ENCODE measurements around the gene MAML1. TPM values are rescaled to one million over a fixed set of nuclear protein-coding genes. Genes with fewer than 3 reads are reported as not detected.

Gene MAML1
- total RNA-seq, 3 donors from 2014 or later (not counting 1 experiment from before 2014, with no cell fraction given), result 28.8 to 45.4 (median 37.6) TPM

GRCh38 chr5:179820483-179821297, 88.1 kb downstream of the MAML1 start, which contains the start of gene SQSTM1:
Gene SQSTM1, plus strand, starts transcription at chr5:179820905. Its CDS starts 32 bp downstream, at chr5:179820937.
- peaks cover 7% of the 10 kb centered on the region for H3K36me3 Mint-ChIP-seq
- Histone ChIP-seq H3K4me1 (ENCODE audit: control insufficient read depth, insufficient read depth, low read length) (peaks cover 64% of the 10 kb centered on the region), H3K27ac (ENCODE audit: low read length) (peak within 1 kb of the TSS; percentile 100), H3K27me3 (ENCODE audit: control insufficient read depth, insufficient read depth, low read length) (no peaks in the 10 kb centered on the region), H3K4me3 (ENCODE audit: low read length) (peak within 1 kb of the TSS; percentile 96), H3K36me3 (ENCODE audit: control insufficient read depth, insufficient read depth, low read length) (peaks cover 26% of the 10 kb centered on the region), H3K9me3 (ENCODE audit: control insufficient read depth, insufficient read depth, low read length) (no peaks in the 10 kb centered on the region)
- no peaks in the 10 kb centered on the region for H3K9me3 Mint-ChIP-seq
- H3K4me3 Mint-ChIP-seq, result peak within 1 kb of the TSS; percentile 96
- peak; percentile 47 to 68 (median 50) for ATAC-seq
- WGBS (ENCODE audit: insufficient coverage), result under 1% methylated on average over 81 of the region's 81 CpGs
- peak; percentile 90 to 92 for DNase-seq
- TF ChIP-seq CTCF (IDR thresholded peaks at IDR 0.05), result no peak
- H3K27ac Mint-ChIP-seq, result peak within 1 kb of the TSS; percentile 97 to 98
- peaks cover 38 to 62% of the 10 kb centered on the region in 2 donors for H3K4me1 Mint-ChIP-seq
- intact Hi-C loops (cut with micrococcal nuclease), result loop anchor here (1.0 to 2.0 kb wide), 3 partner anchors 9 to 16 kb away; partner anchors contain the start of gene MGAT4B
- peaks cover 0 to 2% of the 10 kb centered on the region in 2 donors for H3K27me3 Mint-ChIP-seq (ENCODE audit: low read depth in 2 of 2)

- H3K4me1 Mint-ChIP-seq, result peaks cover 38 to 63% of the 10 kb centered on the region in 2 donors
- intact Hi-C loops (cut with micrococcal nuclease), result loop anchor here (1.0 to 2.0 kb wide), 2 partner anchors 15 kb away; partner anchors contain the start of gene MGAT4B
- Histone ChIP-seq H3K36me3 (ENCODE audit: control insufficient read depth, insufficient read depth, low read length) (peaks cover 32% of the 10 kb centered on the region), H3K9me3 (ENCODE audit: control insufficient read depth, insufficient read depth, low read length) (no peaks in the 10 kb centered on the region), H3K27me3 (ENCODE audit: control insufficient read depth, insufficient read depth, low read length) (no peaks in the 10 kb centered on the region), H3K4me3 (ENCODE audit: low read length) (peak overlapping the region; percentile 96), H3K27ac (ENCODE audit: low read length) (peak overlapping the region; percentile 100), H3K4me1 (ENCODE audit: control insufficient read depth, insufficient read depth, low read length) (peaks cover 61% of the 10 kb centered on the region)
- H3K36me3 Mint-ChIP-seq, result peaks cover 7% of the 10 kb centered on the region
- H3K27me3 Mint-ChIP-seq (ENCODE audit: low read depth in 2 of 2), result no peaks in the 10 kb centered on the region
- ATAC-seq, result peak; percentile 55 to 82 (median 66)
- H3K27ac Mint-ChIP-seq, result peak overlapping the region; percentile 97 to 98
- H3K9me3 Mint-ChIP-seq, result no peaks in the 10 kb centered on the region
- no peak for TF ChIP-seq CTCF (IDR thresholded peaks at IDR 0.05)
- peak; percentile 91 to 94 for DNase-seq
- peak overlapping the region; percentile 96 for H3K4me3 Mint-ChIP-seq
- whole genome bisulfite sequencing (ENCODE audit: insufficient coverage), result under 1% methylated on average over 51 of the region's 54 CpGs
Measured at GRCh38 chr5:179821298-179822058, 88.9 kb downstream of the MAML1 start.

GRCh38 chr5:179822059-179822432, 89.4 kb downstream of the MAML1 start:
- Histone ChIP-seq H3K27ac (ENCODE audit: low read length) (peak overlapping the region; percentile 100), H3K36me3 (ENCODE audit: control insufficient read depth, insufficient read depth, low read length) (peaks cover 36% of the 10 kb centered on the region), H3K4me1 (ENCODE audit: control insufficient read depth, insufficient read depth, low read length) (peaks cover 58% of the 10 kb centered on the region), H3K9me3 (ENCODE audit: control insufficient read depth, insufficient read depth, low read length) (no peaks in the 10 kb centered on the region), H3K4me3 (ENCODE audit: low read length) (peak overlapping the region; percentile 96), H3K27me3 (ENCODE audit: control insufficient read depth, insufficient read depth, low read length) (no peaks in the 10 kb centered on the region)
- Mint-ChIP-seq H3K4me1 (peaks cover 43 to 67% of the 10 kb centered on the region in 2 donors), H3K9me3 (no peaks in the 10 kb centered on the region), H3K4me3 (peak overlapping the region; percentile 96), H3K36me3 (peaks cover 7% of the 10 kb centered on the region), H3K27ac (peak overlapping the region; percentile 97 to 98), H3K27me3 (ENCODE audit: low read depth in 2 of 2) (no peaks in the 10 kb centered on the region)
- DNase-seq (no peak), ATAC-seq (no peak)
- 70% methylated on average over 3 of the region's 3 CpGs for WGBS (ENCODE audit: insufficient coverage)
- no peak for TF ChIP-seq CTCF (IDR thresholded peaks at IDR 0.05)
- intact Hi-C loops (cut with micrococcal nuclease), result no loop called here
